Measurements from ENCODE around the gene PNMA1. TPM values are rescaled to one million over a fixed set of nuclear protein-coding genes. Genes with fewer than 3 reads are reported as not detected.

Gene PNMA1
- total RNA-seq, 4 donors from 2014 or later = 4.6 to 8.5 (median 6.6) TPM

- TF ChIP-seq CTCF (IDR thresholded peaks at IDR 0.05) (no peak), POLR2A (IDR thresholded peaks at IDR 0.05) (no peak)
- no peak for DNase-seq (ENCODE audit: low spot score in 2 of 2)
- intact Hi-C loops (cut with DNase I; ENCODE audit: low total_unique reads) = no loop called here
- no peak overlapping the region for H3K4me3 ChIP-seq (ENCODE audit: low read depth, poor library complexity, severe bottlenecking)
- 81 to 87% methylated on average over 3 of the region's 3 CpGs for WGBS, 2 donors
Observed at GRCh38 chr14:73667854-73668253, 46.3 kb downstream of the PNMA1 start.

- no peak overlapping the region for H3K4me3 ChIP-seq (ENCODE audit: low read depth, poor library complexity, severe bottlenecking)
- no peak for DNase-seq (ENCODE audit: low spot score in 2 of 2)
- TF ChIP-seq POLR2A (IDR thresholded peaks at IDR 0.05) (no peak), CTCF (IDR thresholded peaks at IDR 0.05) (no peak)
- WGBS, 2 donors = 84 to 92% methylated on average over 5 of the region's 5 CpGs
- intact Hi-C loops (cut with DNase I; ENCODE audit: low total_unique reads) = no loop called here
Observed at GRCh38 chr14:73666583-73666982, 47.6 kb downstream of the PNMA1 start.

- 84 to 90% methylated on average over 2 of the region's 2 CpGs for WGBS, 2 donors
- TF ChIP-seq POLR2A (IDR thresholded peaks at IDR 0.05) (no peak), CTCF (IDR thresholded peaks at IDR 0.05) (no peak)
- no peak for DNase-seq (ENCODE audit: low spot score in 2 of 2)
- intact Hi-C loops (cut with DNase I; ENCODE audit: low total_unique reads) = no loop called here
- no peak overlapping the region for H3K4me3 ChIP-seq (ENCODE audit: low read depth, poor library complexity, severe bottlenecking)
Observed at GRCh38 chr14:73665130-73665529, 49.1 kb downstream of the PNMA1 start.

GRCh38 chr14:73663548-73664212 lies 50.5 kb downstream of the PNMA1 start:
- intact Hi-C loops (cut with DNase I; ENCODE audit: low total_unique reads) = no loop called here
- DNase-seq (ENCODE audit: low spot score in 2 of 2) = no peak
- TF ChIP-seq CTCF (IDR thresholded peaks at IDR 0.05) (no peak), POLR2A (IDR thresholded peaks at IDR 0.05) (no peak)

GRCh38 chr14:73662487-73662943 lies 51.7 kb downstream of the PNMA1 start:
- peak in 1 of 2 donors; percentile 63 for DNase-seq (ENCODE audit: low spot score in 2 of 2)
- TF ChIP-seq CTCF (IDR thresholded peaks at IDR 0.05) = no peak
- WGBS, 2 donors = 37 to 55% methylated on average over 1 of the region's 1 CpG
- H3K4me3 ChIP-seq (ENCODE audit: low read depth, poor library complexity, severe bottlenecking) = no peak overlapping the region
- intact Hi-C loops (cut with DNase I; ENCODE audit: low total_unique reads) = no loop called here

More at GRCh38 chr14:73663548-73664212, 50.5 kb downstream of the PNMA1 start:
- H3K4me3 ChIP-seq (ENCODE audit: low read depth, poor library complexity, severe bottlenecking) = no peak overlapping the region

GRCh38 chr14:73661872-73662271 lies 52.3 kb downstream of the PNMA1 start:
- 84 to 89% methylated on average over 2 of the region's 2 CpGs for WGBS, 2 donors
- intact Hi-C loops (cut with DNase I; ENCODE audit: low total_unique reads) = no loop called here
- H3K4me3 ChIP-seq (ENCODE audit: low read depth, poor library complexity, severe bottlenecking) = no peak overlapping the region
- TF ChIP-seq POLR2A (IDR thresholded peaks at IDR 0.05) = no peak
- TF ChIP-seq CTCF (IDR thresholded peaks at IDR 0.05) = no peak
- no peak for DNase-seq (ENCODE audit: low spot score in 2 of 2)
